GM12875 (cell line): ENCODE data around the gene CRYBG2.
A peak's percentile ranks its signal among the peaks of the same experiment; 100 is the strongest.

Experiments used
- H3K4me3 ChIP-seq: one replicate; pipeline ENCODE4 v1.5.1; 2011; ENCODE audit warnings: low read depth, low read length, control low read depth
- CTCF ChIP-seq: IDR thresholded peaks from 2 replicates; pipeline ENCODE4 v1.5.1; 2011; ENCODE audit warnings: low read depth, mild to moderate bottlenecking, control low read depth, inconsistent platforms, low read length, moderate library complexity, borderline replicate concordance; ENCODE audit not compliant: insufficient read depth

Gene CRYBG2

GRCh38 chr1:26277261-26277661 is 76.7 kb downstream of the CRYBG2 start:
- no peak for TF ChIP-seq CTCF
- H3K4me3 ChIP-seq: no peak overlapping the region

GRCh38 chr1:26276432-26276838 is 77.5 kb downstream of the CRYBG2 start:
- no peak for TF ChIP-seq CTCF
- no peak overlapping the region for H3K4me3 ChIP-seq

- H3K4me3 ChIP-seq: no peak overlapping the region
- TF ChIP-seq CTCF: peak; percentile 82
Observed at GRCh38 chr1:26275580-26276431, 78.1 kb downstream of the CRYBG2 start.

- TF ChIP-seq CTCF: no peak
- no peak overlapping the region for H3K4me3 ChIP-seq
Observed at GRCh38 chr1:26274801-26275425, 79.0 kb downstream of the CRYBG2 start.
